Measurements from ENCODE around the gene SHC2. TPM values are rescaled to one million over a fixed set of nuclear protein-coding genes. Genes with fewer than 3 reads are reported as not detected.

The SHC2 gene
- total RNA-seq, 1 experiment from 2014 or later = 16.6 TPM

GRCh38 chr19:397941-398706 lies 62.7 kb downstream of the SHC2 start:
- Histone ChIP-seq H3K23me2 (ENCODE audit: insufficient read length, low read depth, low read length, poor library complexity, severe bottlenecking) (no peaks in the 10 kb centered on the region), H3K27me3 (ENCODE audit: insufficient read depth, low read length) (no peaks in the 10 kb centered on the region), H3K4me2 (ENCODE audit: insufficient read depth, insufficient read length, low read length) (no peak overlapping the region), H3K79me2 (ENCODE audit: insufficient read depth, low read length) (no peaks in the 10 kb centered on the region), H3K9me3 (ENCODE audit: control insufficient read depth, low read depth, low read length) (peaks cover 10% of the 10 kb centered on the region), H4K91ac (ENCODE audit: insufficient read length, low read depth, low read length) (no peak overlapping the region), H3K79me1 (ENCODE audit: insufficient read depth, low read depth, low read length, poor library complexity, severe bottlenecking) (no peaks in the 10 kb centered on the region), H3K27ac (ENCODE audit: insufficient read length, low read depth, low read length) (no peak overlapping the region), H3K56ac (ENCODE audit: insufficient read length, low read depth, low read length) (no peak overlapping the region), H4K8ac (replicated peaks; ENCODE audit: insufficient read length, low read depth, low read length) (no peak overlapping the region), H3K4ac (ENCODE audit: low read depth, low read length) (no peak overlapping the region), H2AK5ac (ENCODE audit: insufficient read length, low read length) (no peak overlapping the region), H2BK15ac (ENCODE audit: low read depth, low read length) (no peak overlapping the region), H4K20me1 (ENCODE audit: control insufficient read depth, insufficient read depth, insufficient read length) (no peaks in the 10 kb centered on the region), H2BK120ac (ENCODE audit: low read depth, low read length, poor library complexity, severe bottlenecking) (no peak overlapping the region), H3K4me1 (ENCODE audit: insufficient read depth, low read length) (no peaks in the 10 kb centered on the region), H2BK5ac (ENCODE audit: insufficient read length, low read length) (no peak overlapping the region), H3K23ac (ENCODE audit: insufficient read length, low read depth, low read length) (no peak overlapping the region), H2AFZ (ENCODE audit: low read length) (no peak overlapping the region), H3K18ac (ENCODE audit: insufficient read length, low read depth, low read length) (no peak overlapping the region), H2BK12ac (ENCODE audit: insufficient read length, low read depth, low read length) (no peak overlapping the region), H4K5ac (ENCODE audit: insufficient read length, low read depth, low read length) (no peak overlapping the region), H3T11ph (ENCODE audit: low read length) (no peak overlapping the region), H2BK20ac (ENCODE audit: low read depth, low read length, poor library complexity, severe bottlenecking) (no peak overlapping the region), H3K14ac (ENCODE audit: insufficient read depth, low read length) (no peak overlapping the region), H3K9ac (ENCODE audit: extremely low read depth, insufficient read length, low read length) (no peak overlapping the region)
- H3K27me3 Mint-ChIP-seq (ENCODE audit: low read depth) = peaks cover 30% of the 10 kb centered on the region
- H3K27ac Mint-ChIP-seq = no peak overlapping the region
- no peak overlapping the region for H3K4me3 Mint-ChIP-seq
- peaks cover 3 to 9% (median 7%) of the 10 kb centered on the region in 3 experiments; a peak in 5 of 7 replicates for H3K36me3 Mint-ChIP-seq (ENCODE audit: insufficient read depth in 1 of 3, low read depth in 3 of 3)
- H3K9me3 Mint-ChIP-seq = peaks cover 20 to 34% of the 10 kb centered on the region in 2 experiments
- DNase-seq = peak; percentile 18
- no CpG with 5 or more reads among the region's 31 CpGs for WGBS (ENCODE audit: extremely low coverage, insufficient read length, low lambda C conversion rate)
- TF ChIP-seq CTCF (conservative IDR thresholded peaks at IDR 0.05) = no peak
- peaks cover 0 to 3% of the 10 kb centered on the region in 2 experiments; a peak in 1 of 4 replicates for H3K4me1 Mint-ChIP-seq
